Prostate gland (tissue), 2 donors: ENCODE measurements around the gene RPS17.

Experiments
- CTCF ChIP-seq, 4 experiments: fragments of 200-600 bp in 2 of 4; fragments of 450-650 bp in 2 of 4; sonication (generic) in 2 of 4; IDR thresholded peaks; 1 replicate in 3 of 4; 2 replicates in 1 of 4; pipeline ENCODE4 v1.5.1; 2016 to 2019; ENCODE audit warnings: antibody characterized with exemption in 4 of 4, mild to moderate bottlenecking in 2 of 4, moderate library complexity in 2 of 4
- POLR2A ChIP-seq: fragments of 450-650 bp; IDR thresholded peaks from one replicate; pipeline ENCODE4 v1.6.1; 2016; ENCODE audit warnings: antibody characterized with exemption, mild to moderate bottlenecking

- TF ChIP-seq CTCF (IDR thresholded peaks at IDR 0.05): no peak
- TF ChIP-seq POLR2A: no peak
Observed at GRCh38 chr15:82538961-82539690, 1.1 kb downstream of the RPS17 start.
